ENCODE measurements around the gene LFNG. TPM values are rescaled to one million over a fixed set of nuclear protein-coding genes. Genes with fewer than 3 reads are reported as not detected.
A peak's percentile ranks its signal among the peaks of the same experiment; 100 is the strongest.

LFNG gene
- total RNA-seq, 1 experiment from 2014 or later, result 38.1 TPM

DNA sequence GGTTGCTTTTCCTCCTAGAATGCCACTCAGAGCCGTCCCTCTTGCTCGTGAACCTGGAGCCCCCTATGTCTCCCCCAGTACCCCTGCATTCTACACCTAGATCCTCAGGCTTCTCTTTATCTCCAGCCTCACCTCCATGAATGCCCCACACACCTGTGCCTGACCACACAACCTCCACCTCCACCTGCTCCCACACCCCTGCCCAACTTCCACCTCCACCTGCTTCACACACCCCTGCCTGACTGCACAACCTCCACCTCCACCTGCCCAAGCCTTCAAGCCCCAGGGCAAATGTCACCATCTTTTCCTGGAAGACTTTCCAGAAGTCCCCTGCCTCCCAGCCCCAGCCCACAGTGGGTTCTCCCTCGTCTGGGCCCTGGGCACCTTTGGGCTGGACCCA lies 6.9 kb upstream of the LFNG start:
- peaks cover 54% of the 10 kb centered on the region for H3K4me1 ChIP-seq (ENCODE audit: control insufficient read depth, insufficient read depth, low read length)
- H3K27me3 ChIP-seq (ENCODE audit: control insufficient read depth, insufficient read depth, low read length), result no peaks in the 10 kb centered on the region
- intact Hi-C loops (cut with micrococcal nuclease; ENCODE audit: unreplicated experiment), result no loop called here
- in situ Hi-C loops (cut with HindIII; ENCODE audit: low pct_unique_long_range_greater_than_20kb, low sequenced_read_pairs), result no loop called here
- no peaks in the 10 kb centered on the region for H3K36me3 ChIP-seq (ENCODE audit: control insufficient read depth, insufficient read depth, low read length)
- TF ChIP-seq, protein P1, sequence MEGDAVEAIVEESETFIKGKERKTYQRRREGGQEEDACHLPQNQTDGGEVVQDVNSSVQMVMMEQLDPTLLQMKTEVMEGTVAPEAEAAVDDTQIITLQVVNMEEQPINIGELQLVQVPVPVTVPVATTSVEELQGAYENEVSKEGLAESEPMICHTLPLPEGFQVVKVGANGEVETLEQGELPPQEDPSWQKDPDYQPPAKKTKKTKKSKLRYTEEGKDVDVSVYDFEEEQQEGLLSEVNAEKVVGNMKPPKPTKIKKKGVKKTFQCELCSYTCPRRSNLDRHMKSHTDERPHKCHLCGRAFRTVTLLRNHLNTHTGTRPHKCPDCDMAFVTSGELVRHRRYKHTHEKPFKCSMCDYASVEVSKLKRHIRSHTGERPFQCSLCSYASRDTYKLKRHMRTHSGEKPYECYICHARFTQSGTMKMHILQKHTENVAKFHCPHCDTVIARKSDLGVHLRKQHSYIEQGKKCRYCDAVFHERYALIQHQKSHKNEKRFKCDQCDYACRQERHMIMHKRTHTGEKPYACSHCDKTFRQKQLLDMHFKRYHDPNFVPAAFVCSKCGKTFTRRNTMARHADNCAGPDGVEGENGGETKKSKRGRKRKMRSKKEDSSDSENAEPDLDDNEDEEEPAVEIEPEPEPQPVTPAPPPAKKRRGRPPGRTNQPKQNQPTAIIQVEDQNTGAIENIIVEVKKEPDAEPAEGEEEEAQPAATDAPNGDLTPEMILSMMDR (IDR thresholded peaks at IDR 0.05), result no peak
- TF ChIP-seq POLR2AphosphoS5 (IDR thresholded peaks at IDR 0.05; ENCODE audit: low read depth, low read length), result no peak
- TF ChIP-seq, protein P2, sequence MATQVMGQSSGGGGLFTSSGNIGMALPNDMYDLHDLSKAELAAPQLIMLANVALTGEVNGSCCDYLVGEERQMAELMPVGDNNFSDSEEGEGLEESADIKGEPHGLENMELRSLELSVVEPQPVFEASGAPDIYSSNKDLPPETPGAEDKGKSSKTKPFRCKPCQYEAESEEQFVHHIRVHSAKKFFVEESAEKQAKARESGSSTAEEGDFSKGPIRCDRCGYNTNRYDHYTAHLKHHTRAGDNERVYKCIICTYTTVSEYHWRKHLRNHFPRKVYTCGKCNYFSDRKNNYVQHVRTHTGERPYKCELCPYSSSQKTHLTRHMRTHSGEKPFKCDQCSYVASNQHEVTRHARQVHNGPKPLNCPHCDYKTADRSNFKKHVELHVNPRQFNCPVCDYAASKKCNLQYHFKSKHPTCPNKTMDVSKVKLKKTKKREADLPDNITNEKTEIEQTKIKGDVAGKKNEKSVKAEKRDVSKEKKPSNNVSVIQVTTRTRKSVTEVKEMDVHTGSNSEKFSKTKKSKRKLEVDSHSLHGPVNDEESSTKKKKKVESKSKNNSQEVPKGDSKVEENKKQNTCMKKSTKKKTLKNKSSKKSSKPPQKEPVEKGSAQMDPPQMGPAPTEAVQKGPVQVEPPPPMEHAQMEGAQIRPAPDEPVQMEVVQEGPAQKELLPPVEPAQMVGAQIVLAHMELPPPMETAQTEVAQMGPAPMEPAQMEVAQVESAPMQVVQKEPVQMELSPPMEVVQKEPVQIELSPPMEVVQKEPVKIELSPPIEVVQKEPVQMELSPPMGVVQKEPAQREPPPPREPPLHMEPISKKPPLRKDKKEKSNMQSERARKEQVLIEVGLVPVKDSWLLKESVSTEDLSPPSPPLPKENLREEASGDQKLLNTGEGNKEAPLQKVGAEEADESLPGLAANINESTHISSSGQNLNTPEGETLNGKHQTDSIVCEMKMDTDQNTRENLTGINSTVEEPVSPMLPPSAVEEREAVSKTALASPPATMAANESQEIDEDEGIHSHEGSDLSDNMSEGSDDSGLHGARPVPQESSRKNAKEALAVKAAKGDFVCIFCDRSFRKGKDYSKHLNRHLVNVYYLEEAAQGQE (IDR thresholded peaks at IDR 0.05; ENCODE audit: insufficient read depth in 1 of 2, low read depth in 2 of 2, low read length in 1 of 2), result no peak
- TF ChIP-seq TCF7L2 (IDR thresholded peaks at IDR 0.05; ENCODE audit: low read depth, low read length), result no peak
- TF ChIP-seq SIN3A (IDR thresholded peaks at IDR 0.05; ENCODE audit: borderline replicate concordance, insufficient read depth, low read depth, low read length), result no peak
- H3K9me3 ChIP-seq (ENCODE audit: control insufficient read depth, insufficient read depth, low read depth, low read length), result no peaks in the 10 kb centered on the region
- ChIA-PET POLR2A (interaction anchor here (0.7 kb wide), 2 partner anchors 10 to 41 kb away, joined by 4 to 9 read pairs; no protein-coding TSS in a partner anchor), CTCF (interaction anchor here (0.5 kb wide), 1 partner anchor 33 kb away, joined by 3 read pairs; no protein-coding TSS in a partner anchor)
- ATAC-seq (no peak), DNase-seq (ENCODE audit: low read depth, low spot score) (no peak)
- no TSS peak for BruUV-seq (replicated peaks)
- H3K4me3 ChIP-seq (ENCODE audit: low read depth in 2 of 2, low read length in 2 of 2), result no peak overlapping the region
- H3K27ac ChIP-seq (ENCODE audit: low read length), result peak overlapping the region; percentile 64; the same call in 1 of the 2 replicates

DNA sequence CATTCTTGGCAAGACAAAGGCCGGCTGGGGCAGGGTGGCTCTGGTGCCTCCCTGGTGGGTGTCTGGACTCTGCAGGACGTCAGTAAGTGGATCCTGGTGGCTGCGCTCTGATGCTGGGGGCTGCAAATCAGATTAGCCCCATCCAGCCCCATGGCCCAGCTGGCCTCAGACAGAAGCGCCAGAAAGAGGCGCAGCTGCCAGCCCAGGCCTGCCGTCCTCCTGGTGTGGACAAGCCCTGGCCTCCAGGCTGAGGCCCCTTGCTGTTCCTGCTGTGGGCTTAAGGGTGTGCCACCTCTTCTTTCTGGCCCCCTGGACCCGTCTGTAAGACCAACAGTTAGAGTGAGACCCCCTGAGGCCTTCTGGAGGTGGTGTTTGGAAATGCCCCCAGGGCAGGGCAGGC lies 5.9 kb upstream of the LFNG start:
- no peaks in the 10 kb centered on the region for H3K27me3 ChIP-seq (ENCODE audit: control insufficient read depth, insufficient read depth, low read length)
- no peak overlapping the region for H3K4me3 ChIP-seq (ENCODE audit: low read depth in 2 of 2, low read length in 2 of 2)
- ATAC-seq (no peak), DNase-seq (ENCODE audit: low read depth, low spot score) (no peak)
- no peaks in the 10 kb centered on the region for H3K9me3 ChIP-seq (ENCODE audit: control insufficient read depth, insufficient read depth, low read depth, low read length)
- ChIA-PET POLR2A (no interaction called here), CTCF (no interaction called here)
- in situ Hi-C loops (cut with HindIII; ENCODE audit: low pct_unique_long_range_greater_than_20kb, low sequenced_read_pairs), result no loop called here
- intact Hi-C loops (cut with micrococcal nuclease; ENCODE audit: unreplicated experiment), result no loop called here
- BruUV-seq (replicated peaks), result no TSS peak
- H3K4me1 ChIP-seq (ENCODE audit: control insufficient read depth, insufficient read depth, low read length), result peaks cover 57% of the 10 kb centered on the region
- no peak for TF ChIP-seq TCF7L2 (IDR thresholded peaks at IDR 0.05; ENCODE audit: low read depth, low read length)
- TF ChIP-seq, protein P2 (IDR thresholded peaks at IDR 0.05; ENCODE audit: insufficient read depth in 1 of 2, low read depth in 2 of 2, low read length in 1 of 2), result no peak
- TF ChIP-seq, protein P1 (IDR thresholded peaks at IDR 0.05), result no peak
- no peak for TF ChIP-seq SIN3A (IDR thresholded peaks at IDR 0.05; ENCODE audit: borderline replicate concordance, insufficient read depth, low read depth, low read length)
- no peak for TF ChIP-seq POLR2AphosphoS5 (IDR thresholded peaks at IDR 0.05; ENCODE audit: low read depth, low read length)
- no peak overlapping the region for H3K27ac ChIP-seq (ENCODE audit: low read length)
- H3K36me3 ChIP-seq (ENCODE audit: control insufficient read depth, insufficient read depth, low read length), result no peaks in the 10 kb centered on the region
